COLO668 (cell line): ENCODE results near the gene ADA.
A peak's percentile ranks its signal among the peaks of the same experiment; 100 is the strongest.
"Not testable (repeated sequence)": the region's sequence is repeated elsewhere in the genome, so short reads cannot be mapped to it uniquely, and the experiment has no call there.

Source experiments
- DNase-seq: peaks from one replicate; lab custom pipeline; 2025; ENCODE audit not compliant: unreplicated experiment; lab: John Stamatoyannopoulos, UW

The ADA gene

DNA sequence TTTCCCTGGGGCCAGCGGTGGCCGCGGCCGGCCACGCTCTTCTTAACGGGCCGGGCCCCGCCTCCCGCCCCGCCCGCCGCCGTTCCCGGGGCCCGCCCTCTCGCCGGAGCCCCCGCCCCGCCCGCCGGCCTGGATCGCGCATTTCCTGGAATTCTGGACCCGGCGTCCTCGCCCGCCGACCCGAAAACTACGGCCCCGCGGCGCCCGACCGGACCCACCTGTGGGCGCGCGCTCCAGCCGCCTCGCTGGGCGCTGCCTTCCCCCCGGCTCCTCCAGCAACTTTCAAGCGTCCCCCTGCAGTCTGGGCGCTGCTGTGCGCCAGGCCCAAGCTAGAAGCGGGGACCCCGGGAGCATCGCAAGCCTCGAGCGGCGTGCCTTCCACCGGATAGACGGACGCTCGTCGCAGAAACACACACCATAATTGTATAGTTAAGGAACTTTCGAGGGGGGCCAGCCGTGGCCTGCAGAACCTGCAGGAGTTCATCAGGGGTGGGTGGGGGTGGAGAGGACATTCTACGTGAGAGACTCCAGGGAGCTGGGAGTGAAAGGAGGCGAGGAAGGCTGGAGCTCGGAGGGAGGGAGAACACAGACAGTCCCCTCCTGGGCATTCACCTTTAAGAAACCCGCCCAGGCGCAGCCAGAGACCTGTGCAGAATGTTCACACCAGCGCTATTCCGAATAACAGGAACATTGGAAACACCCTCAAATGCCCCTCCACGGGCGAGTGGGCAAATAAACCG, at the start of gene ADA:
ADA (minus strand) TSS at position 16 of the 740 bp plus-strand sequence. CDS start 92 bp downstream, outside the sequence.
- peak; percentile 79 for DNase-seq

DNA sequence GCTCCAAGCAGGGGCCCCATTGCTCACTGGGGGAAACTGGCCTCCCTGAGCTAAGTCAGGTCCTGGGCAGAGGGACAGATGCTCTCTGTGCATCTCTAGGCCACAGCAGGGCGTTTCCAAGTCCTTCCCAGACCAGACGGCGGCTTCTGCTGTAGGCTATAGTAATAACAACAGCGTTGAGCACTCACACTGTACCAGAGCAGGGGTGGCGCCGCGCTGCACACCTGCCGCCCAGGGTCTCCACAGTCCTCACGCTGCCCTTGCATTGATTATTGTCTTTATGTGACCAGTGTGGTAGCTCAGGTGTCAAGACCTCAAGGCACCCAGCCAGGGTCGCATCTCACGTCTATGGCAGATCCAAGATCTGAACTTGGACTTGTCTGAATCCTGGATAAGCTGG, 48.8 kb upstream of the ADA start:
- DNase-seq: peak; percentile 12

DNA sequence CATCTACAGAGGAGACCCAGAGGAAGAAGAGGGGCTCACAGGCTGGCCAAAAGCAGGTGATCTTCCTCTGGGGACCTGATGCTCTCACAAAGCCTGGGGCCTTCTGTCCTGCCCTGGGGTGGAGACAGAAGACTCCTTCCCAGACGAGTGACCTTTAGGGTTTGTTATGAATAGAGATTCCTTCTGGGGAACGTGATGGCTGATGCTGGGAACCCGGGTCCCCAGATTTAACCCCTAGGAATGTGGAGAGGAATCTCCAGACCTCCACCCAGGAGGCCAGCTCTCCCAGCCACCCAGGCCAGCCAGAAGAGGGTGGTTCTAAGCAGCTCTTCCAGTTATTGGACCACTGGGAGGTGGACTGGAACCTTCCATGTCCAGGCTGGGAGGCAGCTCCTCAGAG, 46.9 kb upstream of the ADA start:
- no peak for DNase-seq

DNA sequence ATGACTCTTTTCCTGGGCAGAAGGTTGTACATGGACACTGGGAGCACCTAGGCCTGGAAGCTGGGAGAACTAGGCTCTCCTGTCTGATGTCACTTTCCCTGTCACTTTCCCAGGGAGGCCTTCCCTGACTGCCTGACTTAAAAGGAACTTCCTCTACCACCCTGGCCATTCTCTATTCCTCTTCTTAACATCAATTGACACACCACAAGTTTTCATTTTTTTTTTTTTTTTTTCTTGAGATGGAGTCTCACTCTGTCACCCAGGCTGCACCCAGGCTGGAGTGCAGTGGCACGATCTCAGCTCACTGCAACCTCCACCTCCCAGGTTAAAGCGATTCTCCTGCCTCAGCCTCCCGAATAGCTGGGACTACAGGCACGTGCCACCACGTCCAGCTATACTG, 45.5 kb upstream of the ADA start:
- DNase-seq: not testable (repeated sequence)

DNA sequence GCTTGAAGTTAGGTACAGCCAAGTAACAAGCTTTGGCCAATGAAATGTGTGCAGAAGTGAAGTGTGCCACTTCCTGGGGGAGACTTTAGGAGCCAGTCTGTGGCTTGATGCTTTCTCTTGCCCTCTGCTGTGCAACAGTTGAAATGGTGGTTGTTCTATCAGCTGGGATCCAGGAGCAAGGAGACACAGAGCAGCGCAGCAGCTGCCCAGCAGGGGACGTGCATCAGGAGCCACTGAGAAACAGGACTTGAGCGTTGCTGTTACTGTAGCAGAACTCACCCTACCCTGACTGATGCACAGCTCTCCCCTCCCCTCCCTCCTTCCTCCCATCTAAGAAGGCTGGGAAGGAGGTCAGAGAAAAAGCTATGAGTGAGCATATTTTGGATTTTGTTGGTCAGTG, 44.8 kb upstream of the ADA start:
- no peak for DNase-seq

DNA sequence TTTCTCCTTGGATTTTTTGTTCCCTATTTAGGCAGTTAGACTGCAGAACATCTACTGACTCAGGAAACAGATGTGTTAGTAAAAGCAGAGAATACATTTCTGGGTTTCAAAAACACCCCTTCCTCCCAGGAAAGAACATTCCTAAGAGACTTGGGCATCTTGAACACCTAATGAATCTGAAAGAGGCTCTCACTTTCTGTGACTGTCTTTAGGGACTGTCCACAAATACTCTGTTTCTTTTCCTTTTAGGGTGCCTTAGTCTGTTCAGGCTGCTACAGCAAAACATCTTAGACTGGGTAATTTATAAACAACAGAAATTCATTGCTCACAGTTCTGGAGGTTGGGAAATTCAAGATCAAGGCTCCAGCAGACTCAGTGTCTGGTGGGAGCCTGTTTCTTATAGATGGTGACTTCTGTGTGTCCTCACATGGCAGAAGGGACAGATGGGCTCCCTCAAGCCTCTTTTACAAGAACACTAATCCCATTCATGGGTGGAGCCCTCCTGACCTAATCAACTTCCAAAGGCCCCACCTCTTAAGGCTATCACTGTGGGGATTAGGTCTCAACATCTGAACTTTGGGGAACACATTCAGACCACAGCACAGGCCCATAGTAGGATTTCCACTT, 44.3 kb upstream of the ADA start:
- no peak for DNase-seq

DNA sequence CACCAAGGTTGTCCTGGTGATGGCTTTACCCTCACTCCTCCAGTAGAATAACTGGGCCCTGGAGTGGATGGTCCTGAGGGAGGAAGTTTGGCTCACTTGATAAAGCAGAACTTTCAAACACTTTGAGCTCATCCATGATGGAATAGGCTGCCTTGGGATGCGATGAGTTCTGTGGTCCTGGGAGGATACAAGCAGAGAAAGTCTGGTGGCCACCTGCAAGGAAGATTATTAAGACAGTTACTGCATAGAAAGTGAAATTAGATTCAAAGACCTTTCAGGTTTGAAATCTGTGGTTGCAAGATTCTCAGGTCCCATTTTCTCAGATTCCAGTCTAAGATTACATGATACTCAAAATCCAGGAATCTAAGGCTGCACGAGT, 43.8 kb upstream of the ADA start:
- no peak for DNase-seq

DNA sequence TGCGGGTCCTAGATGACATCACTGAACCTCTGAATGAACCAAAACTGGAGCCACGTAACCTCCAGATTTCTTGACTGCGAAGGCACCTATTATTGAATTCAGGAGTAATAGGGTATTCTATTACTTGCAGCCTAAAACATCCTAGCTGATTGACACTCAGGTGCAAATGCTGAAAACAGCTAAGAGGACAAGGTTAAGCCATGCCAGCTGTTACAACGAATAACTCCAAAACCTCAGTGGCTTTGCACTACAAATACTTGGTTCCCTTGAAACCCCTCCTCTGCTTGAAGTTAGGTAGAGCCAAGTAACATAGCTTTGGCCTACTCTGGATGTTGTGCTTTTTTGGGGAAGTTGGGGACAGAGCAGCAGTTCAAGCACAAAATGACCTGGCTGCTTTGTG, 42.7 kb upstream of the ADA start:
- no peak for DNase-seq

DNA sequence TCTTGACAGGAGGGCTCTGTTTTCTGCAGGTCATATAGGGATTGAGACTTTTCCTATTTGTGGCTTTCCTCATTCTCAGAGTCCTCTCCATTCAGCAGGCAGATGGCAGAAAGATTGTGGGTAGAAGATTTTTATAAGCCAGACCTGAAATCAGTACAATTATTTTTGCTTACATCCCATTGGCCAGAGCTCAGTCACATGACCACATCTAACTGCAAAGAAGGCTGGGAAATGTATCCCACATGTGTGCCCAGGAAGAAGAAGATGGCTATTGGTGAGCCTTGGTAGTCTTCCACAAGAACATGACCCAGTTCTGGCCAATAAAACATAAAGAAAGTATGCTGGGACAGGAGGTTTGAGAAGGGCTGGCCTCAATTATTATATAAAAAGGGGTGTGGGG, 42.1 kb upstream of the ADA start:
- DNase-seq: no peak

DNA sequence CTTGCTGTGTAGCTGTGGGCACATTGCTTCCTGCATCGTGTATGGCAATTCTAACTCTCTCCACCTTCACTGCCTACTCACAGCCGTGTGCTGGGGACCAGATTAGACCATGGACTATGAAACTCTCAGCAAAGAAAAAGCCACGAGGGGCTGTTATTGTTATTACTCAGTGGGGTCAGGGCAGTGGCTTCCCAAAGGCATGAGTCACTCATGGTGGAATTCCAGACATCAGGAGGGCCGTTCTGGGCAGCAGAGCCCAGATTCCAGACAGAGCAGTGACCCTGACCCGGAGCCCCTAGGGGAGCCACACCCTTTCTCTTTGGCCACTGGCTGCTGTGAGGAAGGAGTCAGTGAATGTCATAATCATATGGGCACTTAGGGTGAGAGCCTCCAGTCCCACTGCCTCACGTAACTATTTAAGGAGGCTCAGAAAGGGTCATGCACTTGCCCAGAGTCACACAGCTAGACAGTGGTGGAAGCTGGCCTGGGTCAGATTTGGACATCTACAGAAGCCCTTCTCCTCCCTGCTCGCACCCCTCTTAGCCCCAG, 41.5 kb upstream of the ADA start:
- DNase-seq: no peak

DNA sequence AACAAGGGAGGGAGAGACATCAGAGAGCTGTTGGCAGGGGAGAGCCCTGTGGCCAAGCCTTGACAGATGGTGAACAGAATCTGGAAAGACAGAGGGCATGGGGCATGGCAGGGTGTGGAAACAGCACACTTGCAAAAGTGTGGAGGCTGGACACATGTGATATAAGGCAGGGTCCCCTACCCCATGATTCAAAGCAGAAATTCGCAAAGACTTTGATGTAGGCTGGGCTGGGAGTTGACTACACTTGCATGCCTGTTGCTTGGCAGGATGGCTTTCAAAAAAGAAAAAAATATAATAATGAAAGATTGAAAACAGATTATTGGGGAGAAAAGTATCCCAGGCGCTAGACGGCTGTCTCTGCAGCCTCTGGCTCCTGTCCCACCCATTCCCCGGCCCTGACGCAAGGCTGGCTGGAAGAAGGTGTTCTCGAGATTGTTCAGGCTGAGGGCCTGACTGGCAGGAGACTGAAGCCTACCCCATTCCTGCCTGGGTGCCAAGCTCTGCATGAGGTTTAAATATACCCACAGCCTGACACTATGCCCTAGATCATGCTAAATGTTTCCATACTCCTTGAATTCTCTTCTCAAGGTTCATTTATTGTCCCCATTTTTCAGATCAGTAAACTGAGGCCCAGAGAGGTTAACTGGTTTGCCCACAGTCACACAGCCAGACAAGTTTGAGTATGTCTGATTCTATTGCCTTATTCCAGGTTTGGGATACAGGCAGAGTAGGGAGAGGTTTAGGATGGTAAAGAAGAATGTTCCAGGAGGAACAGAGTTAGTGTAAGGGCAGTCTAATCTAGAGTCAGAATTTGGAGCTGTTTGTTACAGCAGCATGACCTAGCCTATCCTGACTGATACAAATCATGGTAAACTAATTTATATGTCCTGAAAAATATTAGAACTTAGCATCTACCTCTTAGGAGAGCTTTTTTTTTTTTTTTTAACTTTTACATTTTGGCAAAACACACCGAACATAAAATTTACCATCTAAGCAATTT, 40.2 kb upstream of the ADA start:
- DNase-seq: no peak

DNA sequence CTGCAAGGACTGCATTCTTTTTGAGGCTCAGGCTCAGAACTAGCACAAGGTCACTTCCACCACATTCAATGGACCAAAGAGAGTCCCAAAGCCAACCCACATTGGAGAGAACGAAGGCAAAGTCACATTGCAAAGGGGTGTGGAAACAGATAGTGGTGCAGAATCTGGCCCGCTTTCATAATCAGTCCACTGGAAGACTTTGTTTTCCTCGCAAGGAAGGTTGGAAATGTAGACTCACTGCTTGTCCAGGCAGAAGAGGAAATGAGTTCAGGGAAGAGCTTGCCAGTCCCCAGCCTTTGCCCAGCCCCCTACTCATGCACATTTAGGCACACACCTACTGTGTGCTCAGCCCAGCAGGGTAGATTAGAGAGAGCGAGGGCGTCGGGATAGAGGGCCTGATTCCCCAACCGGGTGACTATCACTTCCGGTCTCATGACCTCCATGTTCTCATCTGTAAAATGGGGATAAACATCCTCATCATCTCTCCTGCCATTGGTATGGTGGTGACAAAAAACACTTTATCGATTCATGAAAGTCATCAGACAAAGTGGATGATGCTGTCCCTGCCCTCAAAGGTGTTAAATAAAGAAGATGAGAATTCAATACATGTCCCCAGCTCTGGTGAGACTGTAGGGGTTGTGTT, 39.4 kb upstream of the ADA start:
- DNase-seq: no peak

DNA sequence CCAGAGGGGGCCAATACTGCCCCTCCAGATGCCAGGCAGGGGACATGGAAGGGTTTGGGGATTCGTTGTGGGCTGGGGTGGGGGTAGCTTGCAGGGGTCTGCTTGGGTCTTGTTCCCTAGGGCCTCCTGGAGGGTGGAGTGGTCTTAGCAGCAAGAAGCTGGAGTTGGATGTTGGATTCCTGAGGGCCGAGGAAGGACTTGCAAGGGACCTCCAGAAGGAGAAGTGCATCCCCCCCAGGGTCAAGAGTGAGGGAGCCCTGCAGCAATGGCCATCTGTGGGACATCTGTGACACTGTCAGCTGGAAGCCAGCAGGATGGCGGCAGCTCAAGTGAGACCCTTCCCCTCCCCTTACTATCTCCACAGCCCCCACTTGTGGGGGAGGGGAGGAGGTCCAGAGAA, 38.3 kb upstream of the ADA start:
- DNase-seq: no peak

DNA sequence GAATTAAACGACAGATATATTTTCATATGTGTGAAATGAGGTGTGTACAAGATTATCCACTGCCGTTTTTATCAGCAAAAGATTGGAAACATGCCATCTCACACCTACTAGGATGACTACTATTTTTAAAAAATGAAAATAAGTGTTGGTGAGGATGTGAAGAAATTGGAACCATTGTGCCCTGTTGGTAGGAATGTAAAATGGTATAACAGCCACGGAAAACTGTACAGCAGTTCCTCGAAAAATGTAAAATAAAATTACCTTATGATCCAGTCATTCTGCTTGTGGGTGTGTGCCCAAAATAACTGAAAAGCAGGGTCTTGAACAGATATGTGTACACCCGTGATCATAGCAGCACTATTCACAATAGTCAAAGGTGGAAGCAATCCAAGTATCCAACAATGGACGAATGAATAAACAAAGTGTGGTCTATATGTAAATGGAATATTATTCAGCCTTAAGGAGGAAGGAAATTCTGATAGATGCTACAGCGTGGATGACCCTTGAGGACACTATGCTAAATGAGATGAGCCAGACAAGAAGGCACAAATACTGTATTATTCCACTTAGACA, 36.6 kb upstream of the ADA start:
- no peak for DNase-seq

DNA sequence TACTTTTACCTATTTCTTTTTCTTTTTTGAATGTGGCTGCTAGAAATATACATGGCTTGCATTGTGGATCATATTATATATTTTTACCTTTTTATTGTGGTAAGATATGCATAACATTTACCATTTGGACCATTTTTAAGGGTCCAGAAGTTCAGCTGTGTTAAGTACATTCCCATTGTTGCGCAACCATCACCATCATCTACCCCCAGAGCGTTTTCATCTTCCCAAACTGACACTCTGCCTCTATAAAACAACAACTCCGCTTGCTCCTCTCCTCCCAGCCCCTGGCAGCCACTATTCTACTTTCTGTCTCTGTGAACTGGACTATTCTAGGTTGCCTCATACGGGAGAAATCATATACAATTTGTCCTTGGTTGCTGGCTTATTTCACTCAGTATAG, 35.4 kb upstream of the ADA start:
- no peak for DNase-seq

DNA sequence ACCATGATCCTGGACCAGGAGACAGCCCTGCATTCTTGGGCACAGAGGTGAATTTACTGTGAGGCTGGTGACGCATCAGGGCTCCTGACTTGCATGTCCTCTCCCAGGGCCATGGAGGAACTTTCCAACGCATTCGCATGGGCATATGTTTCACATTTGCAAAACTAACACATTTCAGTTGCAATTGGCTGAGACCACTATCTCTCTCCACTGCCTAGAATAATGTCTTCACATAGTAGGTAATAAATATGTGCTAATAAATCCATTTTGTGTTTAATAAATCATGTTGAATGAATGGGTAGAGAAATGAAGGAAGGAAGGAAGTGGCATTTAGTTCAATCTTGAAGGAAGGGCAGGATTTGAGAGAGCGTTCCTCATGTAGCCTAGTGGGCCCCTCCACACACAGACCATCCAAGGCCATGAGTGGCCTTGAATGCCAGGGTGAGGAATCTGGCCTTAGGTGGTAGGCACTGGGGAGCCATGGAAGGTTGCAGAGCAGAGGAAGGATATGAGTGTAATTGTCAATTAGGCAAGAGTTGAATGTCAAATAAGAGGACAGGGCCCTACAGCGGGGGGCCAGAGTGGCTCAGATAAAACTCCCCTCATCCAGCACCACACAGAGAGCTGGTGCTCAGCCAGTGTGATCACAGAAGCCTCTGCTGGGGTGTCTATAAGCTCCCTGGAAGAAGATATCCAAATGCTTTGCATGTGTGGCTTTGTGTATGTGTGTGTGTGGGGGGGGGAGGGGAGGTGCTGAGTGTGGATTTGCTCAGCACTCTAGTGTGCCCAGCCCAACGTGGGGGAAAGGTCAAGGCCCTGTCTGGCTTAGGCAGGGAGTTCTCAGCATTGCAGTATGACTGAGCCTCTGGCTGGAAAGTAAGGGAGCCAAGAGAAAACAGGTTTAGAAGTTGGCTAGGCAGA, 32.8 kb upstream of the ADA start:
- DNase-seq: no peak

DNA sequence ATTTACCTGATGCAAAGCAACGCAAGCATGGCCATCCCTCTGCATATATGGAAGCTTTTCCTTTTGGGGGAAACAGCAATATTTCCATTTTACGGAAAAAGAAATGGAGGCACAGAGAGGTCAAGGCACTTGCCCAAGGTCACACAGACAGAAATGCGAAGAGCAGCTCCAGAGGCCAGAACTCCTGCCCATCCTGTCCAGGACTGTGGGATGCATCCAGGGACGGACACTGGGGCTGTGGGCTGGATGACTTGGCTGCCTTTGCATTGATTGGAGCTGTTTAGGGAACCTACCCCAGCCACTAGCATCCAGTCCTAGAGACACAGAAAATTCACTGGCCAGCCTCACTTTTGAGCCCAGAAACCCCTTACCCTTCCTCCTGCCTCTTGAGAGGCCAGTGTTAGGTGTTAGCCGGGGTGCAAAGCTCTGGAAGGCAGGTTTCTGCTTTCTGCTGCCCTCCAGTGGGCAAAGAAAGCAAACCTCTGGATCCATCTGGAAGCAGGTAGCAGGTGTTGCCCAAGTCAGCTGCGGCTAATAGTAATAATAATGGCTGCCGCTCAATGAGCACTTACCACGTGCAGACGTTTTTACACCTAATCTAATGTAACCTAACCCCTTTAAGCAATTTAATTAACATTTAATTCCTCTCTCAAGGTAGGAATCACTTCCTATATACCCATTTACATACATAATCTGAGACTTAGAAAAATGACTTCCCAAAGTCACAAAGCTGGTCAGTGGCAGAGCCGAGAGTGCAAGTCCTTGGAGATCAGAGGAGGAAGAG, 32.0 kb upstream of the ADA start:
- DNase-seq: peak; percentile 66

DNA sequence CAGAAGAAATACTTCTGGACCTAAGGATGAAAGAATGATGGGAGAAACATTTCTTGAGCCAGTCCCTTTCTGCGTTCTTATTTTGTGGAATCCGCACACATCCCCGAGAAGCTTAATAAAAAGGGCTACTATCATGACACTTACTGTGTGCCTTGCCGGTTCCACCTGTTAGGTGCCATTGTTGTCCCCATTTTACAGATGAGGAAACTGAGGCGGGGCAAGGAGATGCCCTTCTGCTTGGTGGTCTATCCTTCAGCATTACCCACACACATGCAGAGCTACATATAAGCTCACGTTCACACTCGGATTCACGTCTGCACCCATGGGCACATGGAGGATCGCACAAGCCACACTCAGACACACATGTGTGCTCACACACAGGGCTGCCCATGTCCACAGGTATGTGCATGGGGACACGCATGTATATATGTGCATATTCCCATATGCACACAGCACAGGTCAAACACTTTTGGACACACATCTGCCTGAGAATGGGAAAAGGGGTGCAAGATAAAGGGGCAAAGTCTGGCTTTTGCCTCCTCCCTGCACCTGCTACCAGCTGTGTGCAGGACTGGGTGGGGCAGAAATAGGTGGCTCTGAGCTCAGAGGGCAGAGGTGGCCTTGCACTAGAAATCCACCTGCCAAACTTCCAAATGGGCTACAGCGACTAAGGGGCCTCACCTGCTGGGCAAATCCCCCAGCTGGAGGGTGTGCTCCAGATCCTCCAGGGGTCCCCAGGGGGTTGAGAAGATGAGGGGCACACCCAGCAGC, 30.5 kb upstream of the ADA start:
- no peak for DNase-seq
